Mesothelial cell of epicardium (in vitro differentiated cells): ENCODE results near the gene JAGN1. TPM values are rescaled to one million over a fixed set of nuclear protein-coding genes. Genes with fewer than 3 reads are reported as not detected.

Experiments used
- DNase-seq, 2 experiments: peaks; one replicate each; pipeline ENCODE4 v3.0.0; 2021; ENCODE audit warnings: low spot score in 2 of 2; ENCODE audit not compliant: unreplicated experiment in 2 of 2
- H3K27ac Mint-ChIP-seq: 2 replicates; pipeline ENCODE4 v1.8.0; 2021; ENCODE audit warnings: mixed read lengths
- H3K27me3 Mint-ChIP-seq: 2 replicates; pipeline ENCODE4 v1.8.0; 2021; ENCODE audit warnings: low read depth, mixed read lengths
- H3K36me3 Mint-ChIP-seq: 2 replicates; pipeline ENCODE4 v1.8.0; 2021; ENCODE audit warnings: mixed read lengths
- H3K4me1 Mint-ChIP-seq: 2 replicates; pipeline ENCODE4 v1.8.0; 2021; ENCODE audit warnings: mixed read lengths
- H3K4me3 Mint-ChIP-seq: 2 replicates; pipeline ENCODE4 v1.8.0; 2021; ENCODE audit warnings: mild to moderate bottlenecking, moderate library complexity, mixed read lengths
- H3K9me3 Mint-ChIP-seq: 2 replicates; pipeline ENCODE4 v1.8.0; 2021; ENCODE audit warnings: mixed read lengths
- total RNA-seq: library from RNA; stranded (reverse); gene quantifications from 3 replicates; pipeline ENCODE4 v1.2.1, GENCODE V29; 2021
- TF ChIP-seq, protein P1 (sequence below): fragments of 200-600 bp; sonication (generic); IDR thresholded peaks from one replicate; pipeline ENCODE4 v1.5.0; 2021; ENCODE audit warnings: antibody characterized with exemption; ENCODE audit not compliant: unreplicated experiment

JAGN1 gene
- total RNA-seq, 1 donor from 2014 or later: 32.1 TPM

DNA sequence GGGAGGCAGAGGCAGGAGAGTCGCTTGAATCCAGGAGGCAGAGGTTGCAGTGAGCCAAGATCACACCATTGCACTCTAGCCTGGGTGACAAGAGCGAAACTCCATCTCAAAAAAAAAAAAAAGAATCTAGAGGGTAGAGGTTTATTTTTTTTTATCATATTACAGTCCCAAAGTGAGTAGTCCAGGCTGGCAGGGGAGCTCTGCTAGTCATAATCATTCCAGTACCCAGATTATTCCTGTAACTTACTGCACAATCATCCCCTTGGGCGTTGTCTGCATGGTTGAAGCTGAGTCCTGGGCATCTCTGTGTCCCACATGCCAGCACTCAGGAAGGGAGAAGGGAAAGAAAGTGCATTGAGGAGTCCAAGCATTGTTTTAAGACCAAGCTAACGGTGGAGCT, 51.8 kb downstream of the JAGN1 start:
- no peak overlapping the region for H3K4me3 Mint-ChIP-seq
- TF ChIP-seq, protein P1, sequence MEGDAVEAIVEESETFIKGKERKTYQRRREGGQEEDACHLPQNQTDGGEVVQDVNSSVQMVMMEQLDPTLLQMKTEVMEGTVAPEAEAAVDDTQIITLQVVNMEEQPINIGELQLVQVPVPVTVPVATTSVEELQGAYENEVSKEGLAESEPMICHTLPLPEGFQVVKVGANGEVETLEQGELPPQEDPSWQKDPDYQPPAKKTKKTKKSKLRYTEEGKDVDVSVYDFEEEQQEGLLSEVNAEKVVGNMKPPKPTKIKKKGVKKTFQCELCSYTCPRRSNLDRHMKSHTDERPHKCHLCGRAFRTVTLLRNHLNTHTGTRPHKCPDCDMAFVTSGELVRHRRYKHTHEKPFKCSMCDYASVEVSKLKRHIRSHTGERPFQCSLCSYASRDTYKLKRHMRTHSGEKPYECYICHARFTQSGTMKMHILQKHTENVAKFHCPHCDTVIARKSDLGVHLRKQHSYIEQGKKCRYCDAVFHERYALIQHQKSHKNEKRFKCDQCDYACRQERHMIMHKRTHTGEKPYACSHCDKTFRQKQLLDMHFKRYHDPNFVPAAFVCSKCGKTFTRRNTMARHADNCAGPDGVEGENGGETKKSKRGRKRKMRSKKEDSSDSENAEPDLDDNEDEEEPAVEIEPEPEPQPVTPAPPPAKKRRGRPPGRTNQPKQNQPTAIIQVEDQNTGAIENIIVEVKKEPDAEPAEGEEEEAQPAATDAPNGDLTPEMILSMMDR: no peak
- no peak overlapping the region for H3K27ac Mint-ChIP-seq
- H3K36me3 Mint-ChIP-seq: peaks cover 17% of the 10 kb centered on the region
- no peaks in the 10 kb centered on the region for H3K27me3 Mint-ChIP-seq
- no peaks in the 10 kb centered on the region for H3K9me3 Mint-ChIP-seq
- peaks cover 3% of the 10 kb centered on the region for H3K4me1 Mint-ChIP-seq
- no peak for DNase-seq

DNA sequence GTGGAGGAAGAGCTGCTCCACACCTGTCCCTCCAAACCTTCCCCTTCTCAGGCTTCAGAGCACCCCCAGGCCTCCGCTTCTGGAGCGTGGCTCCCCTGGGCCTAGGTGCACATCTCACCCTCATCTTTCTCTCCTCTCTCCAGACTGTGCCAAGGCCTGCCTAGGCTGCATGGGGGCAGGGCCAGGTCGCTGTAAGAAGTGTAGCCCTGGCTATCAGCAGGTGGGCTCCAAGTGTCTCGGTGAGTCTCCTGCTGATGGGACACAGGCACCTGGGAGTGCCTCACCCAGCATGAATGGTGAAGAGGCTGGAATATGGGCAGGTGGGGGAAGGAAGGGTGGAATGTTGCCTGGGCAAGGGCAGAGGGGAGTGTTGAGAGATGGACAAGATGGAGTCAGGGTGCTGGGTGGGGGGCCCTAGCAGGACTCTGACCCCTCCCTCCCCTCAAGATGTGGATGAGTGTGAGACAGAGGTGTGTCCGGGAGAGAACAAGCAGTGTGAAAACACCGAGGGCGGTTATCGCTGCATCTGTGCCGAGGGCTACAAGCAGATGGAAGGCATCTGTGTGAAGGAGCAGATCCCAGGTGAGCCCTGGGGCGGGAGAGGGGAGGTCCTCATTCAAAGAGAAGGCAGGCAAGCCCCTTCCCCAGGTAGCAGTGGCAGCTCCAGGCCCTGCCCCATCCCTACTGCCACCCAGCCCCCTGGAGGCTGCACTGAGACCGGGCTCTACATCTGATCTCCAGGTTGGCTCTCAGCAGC, 52.7 kb downstream of the JAGN1 start:
- TF ChIP-seq, protein P1: no peak
- H3K4me1 Mint-ChIP-seq: peaks cover 5% of the 10 kb centered on the region
- no peaks in the 10 kb centered on the region for H3K9me3 Mint-ChIP-seq
- no peak for DNase-seq
- no peaks in the 10 kb centered on the region for H3K27me3 Mint-ChIP-seq
- peaks cover 12% of the 10 kb centered on the region for H3K36me3 Mint-ChIP-seq
- no peak overlapping the region for H3K27ac Mint-ChIP-seq
- H3K4me3 Mint-ChIP-seq: no peak overlapping the region

Other genes starting within 250 kb of the JAGN1 start
- 32.6 to 34.9 TPM (median 34.6 TPM) in 3 replicates for gene MTMR14, start 241.1 kb upstream of the JAGN1 start, total RNA-seq
- gene CPNE9, start 186.8 kb upstream of the JAGN1 start, total RNA-seq: 0.42 TPM in 1 of 3 replicates, not detected in the others
- 24.1 to 27.1 TPM (median 26.6 TPM) in 3 replicates for gene BRPF1, start 158.9 kb upstream of the JAGN1 start, total RNA-seq
- 37.2 to 51.0 TPM (median 46.0 TPM) in 3 replicates for gene OGG1, start 140.7 kb upstream of the JAGN1 start, total RNA-seq
- gene CAMK1, start 120.7 kb upstream of the JAGN1 start, total RNA-seq: 9.7 to 11.3 TPM (median 10.8 TPM) in 3 replicates
- gene TADA3, start 98.1 kb upstream of the JAGN1 start, total RNA-seq: 67.2 to 71.0 TPM (median 69.8 TPM) in 3 replicates
- gene ARPC4, start 97.5 kb upstream of the JAGN1 start, total RNA-seq: 128 to 138 TPM (median 131 TPM) in 3 replicates
- 115 to 119 TPM (median 116 TPM) in 3 replicates for gene TTLL3, start 80.3 kb upstream of the JAGN1 start, total RNA-seq
- 40.9 to 48.4 TPM (median 47.2 TPM) in 3 replicates for gene RPUSD3, start 46.6 kb upstream of the JAGN1 start, total RNA-seq
- not detected in 3 replicates for gene CIDEC, start 10.4 kb upstream of the JAGN1 start, total RNA-seq
- gene IL17RE, start 12.2 kb downstream of the JAGN1 start, total RNA-seq: 22.1 to 24.1 TPM (median 23.6 TPM) in 3 replicates
- gene IL17RC, start 26.5 kb downstream of the JAGN1 start, total RNA-seq: 28.8 to 30.2 TPM (median 29.6 TPM) in 3 replicates
- 39.8 to 42.3 TPM (median 40.5 TPM) in 3 replicates for gene CRELD1, start 43.2 kb downstream of the JAGN1 start, total RNA-seq
- 8.2 to 9.2 TPM (median 8.3 TPM) in 3 replicates for gene PRRT3, start 61.8 kb downstream of the JAGN1 start, total RNA-seq
- 30.6 to 35.8 TPM (median 34.7 TPM) in 3 replicates for gene EMC3, start 96.2 kb downstream of the JAGN1 start, total RNA-seq
- gene FANCD2, start 135.8 kb downstream of the JAGN1 start, total RNA-seq: 17.9 to 21.1 TPM (median 20.2 TPM) in 3 replicates
- gene FANCD2OS, start 217.6 kb downstream of the JAGN1 start, total RNA-seq: not detected in 3 replicates
- 120 to 126 TPM (median 121 TPM) in 3 replicates for gene BRK1, start 225.1 kb downstream of the JAGN1 start, total RNA-seq